ENCODE results near the gene HPCA. TPM values are rescaled to one million over a fixed set of nuclear protein-coding genes. Genes with fewer than 3 reads are reported as not detected.

HPCA gene
- total and polyA plus RNA-seq, 2 of the 8 experiments (the other 6 are each of a cell fraction or from before 2014, with no cell fraction given): 0.70 to 1.4 TPM

DNA sequence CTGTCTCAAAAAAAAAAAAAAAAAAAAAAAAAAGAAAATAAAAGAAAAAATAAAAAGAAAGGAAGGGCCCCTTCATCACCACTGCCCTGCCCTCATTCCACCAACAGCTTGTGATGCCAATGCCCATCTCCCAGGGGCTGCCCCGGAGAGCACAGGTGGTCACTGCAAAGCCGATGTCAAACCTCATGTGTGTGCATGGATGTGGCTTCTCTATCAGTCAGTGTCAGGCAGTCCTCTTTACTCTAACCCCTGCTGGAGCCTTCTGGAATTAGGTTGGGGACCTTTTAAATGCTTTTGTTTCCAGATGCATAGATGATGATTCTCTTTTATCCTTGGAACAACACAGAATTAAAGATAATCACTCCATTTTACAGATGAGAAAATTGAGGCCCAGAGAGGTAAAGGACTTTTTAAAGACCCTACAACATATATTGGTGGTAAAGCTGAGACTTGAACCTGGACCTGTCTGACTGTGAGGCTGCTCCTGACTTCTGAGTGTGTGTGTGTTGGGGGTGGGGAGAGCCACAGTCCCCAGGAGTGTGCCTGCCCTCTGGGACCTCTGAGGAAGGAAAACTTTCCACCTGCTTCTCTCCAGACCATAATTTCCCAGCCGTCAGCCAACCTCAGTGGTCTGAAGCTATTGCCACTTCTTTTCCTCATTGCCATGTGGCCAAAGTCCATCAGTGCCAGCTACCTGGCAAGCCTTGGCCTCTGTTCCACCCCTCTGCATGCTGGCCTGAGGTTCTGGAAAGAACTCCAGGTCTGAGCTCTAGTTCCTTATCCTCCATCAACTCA, 17.9 kb downstream of the HPCA start (continued):
- TF ChIP-seq CHD7 (IDR thresholded peaks at IDR 0.05; ENCODE audit: insufficient replicate concordance, low read length) (no peak), SIN3A (conservative IDR thresholded peaks at IDR 0.05 in 1 of 2, IDR thresholded peaks at IDR 0.05 in 1 of 2; ENCODE audit: low read depth in 1 of 2, low read length in 2 of 2) (no peak)
